Activated CD4-positive, alpha-beta memory T cell treated with anti-CD3 and anti-CD28 coated beads for 36 hours (primary cell): Measurements from ENCODE around the gene GRHL1. TPM values are rescaled to one million over a fixed set of nuclear protein-coding genes. Genes with fewer than 3 reads are reported as not detected.

Experiments
- CTCF ChIA-PET: fragments of 350-600 bp; sonication (Branson Sonifier 250); formaldehyde crosslinking; loops from one replicate; lab custom pipeline; 2021; ENCODE audit warnings: antibody characterized with exemption, inconsistent platforms; lab: Charles Lee
- POLR2A ChIA-PET: fragments of 350-600 bp; sonication (Branson Sonifier 250); formaldehyde crosslinking; loops from one replicate; lab custom pipeline; 2021; ENCODE audit warnings: antibody characterized with exemption; lab: Charles Lee
- DNase-seq: peaks from one replicate; pipeline ENCODE4 v3.0.0-alpha.2; 2020
- H3K27ac Mint-ChIP-seq: one replicate; pipeline ENCODE4 v1.8.0; 2021; ENCODE audit warnings: mixed read lengths
- H3K27me3 Mint-ChIP-seq: one replicate; pipeline ENCODE4 v1.8.0; 2021; ENCODE audit warnings: mixed read lengths
- H3K36me3 Mint-ChIP-seq: one replicate; pipeline ENCODE4 v1.8.0; 2021; ENCODE audit warnings: mixed read lengths
- H3K4me1 Mint-ChIP-seq: one replicate; pipeline ENCODE4 v1.8.0; 2021; ENCODE audit warnings: low read depth, mixed read lengths
- H3K4me3 Mint-ChIP-seq: one replicate; pipeline ENCODE4 v1.8.0; 2021; ENCODE audit warnings: mild to moderate bottlenecking, mixed read lengths
- H3K9me3 Mint-ChIP-seq: one replicate; pipeline ENCODE4 v1.8.0; 2021; ENCODE audit warnings: mixed read lengths
- intact Hi-C: fragments of 100-400 bp; cut with micrococcal nuclease; formaldehyde crosslinking; loops from one replicate; pipeline ENCODE4 v1.15.1; 2023
- total RNA-seq, 2 experiments: library from RNA; stranded (reverse); gene quantifications; one replicate each; pipeline ENCODE4 v1.2.3, GENCODE V29; 2021

GRHL1 gene
- total RNA-seq, 2 experiments from 2014 or later = 1.00 to 1.1 TPM

GRCh38 chr2:9966491-9967022 is 15.1 kb downstream of the GRHL1 start:
- no peak for DNase-seq
- no peaks in the 10 kb centered on the region for H3K36me3 Mint-ChIP-seq
- no peak overlapping the region for H3K27ac Mint-ChIP-seq
- intact Hi-C loops = no loop called here
- H3K4me3 Mint-ChIP-seq = no peak overlapping the region
- ChIA-PET CTCF (interaction anchor here (12.0 kb wide), 1 partner anchor 17 kb away, joined by 100 read pairs; no protein-coding TSS in a partner anchor), POLR2A (no interaction called here)
- no peaks in the 10 kb centered on the region for H3K27me3 Mint-ChIP-seq
- no peaks in the 10 kb centered on the region for H3K9me3 Mint-ChIP-seq
- H3K4me1 Mint-ChIP-seq = peaks cover 19% of the 10 kb centered on the region

- POLR2A ChIA-PET = no interaction called here
- Mint-ChIP-seq H3K9me3 (no peaks in the 10 kb centered on the region), H3K4me1 (peaks cover 19% of the 10 kb centered on the region), H3K4me3 (no peak overlapping the region), H3K27ac (no peak overlapping the region), H3K36me3 (no peaks in the 10 kb centered on the region), H3K27me3 (no peaks in the 10 kb centered on the region)
- DNase-seq = no peak
- CTCF ChIA-PET = interaction anchor here (12.0 kb wide), 1 partner anchor 17 kb away, joined by 100 read pairs; no protein-coding TSS in a partner anchor
- intact Hi-C loops = no loop called here
Measured at GRCh38 chr2:9967053-9967775, 15.7 kb downstream of the GRHL1 start.

- ChIA-PET CTCF (interaction anchor here (0.8 to 12.0 kb wide), 2 partner anchors 15 to 155 kb away, joined by 3 to 100 read pairs; no protein-coding TSS in a partner anchor), POLR2A (no interaction called here)
- Mint-ChIP-seq H3K4me3 (no peak overlapping the region), H3K36me3 (no peaks in the 10 kb centered on the region), H3K27ac (no peak overlapping the region), H3K9me3 (no peaks in the 10 kb centered on the region), H3K4me1 (peaks cover 26% of the 10 kb centered on the region), H3K27me3 (no peaks in the 10 kb centered on the region)
- intact Hi-C loops = no loop called here
- no peak for DNase-seq
Measured at GRCh38 chr2:9968553-9969497, 17.3 kb downstream of the GRHL1 start.

GRCh38 chr2:9970200-9971044 is 18.9 kb downstream of the GRHL1 start:
- ChIA-PET POLR2A (no interaction called here), CTCF (interaction anchor here (1.3 to 12.0 kb wide), 3 partner anchors 13 to 78 kb away, joined by 3 to 100 read pairs (median 7); no protein-coding TSS in a partner anchor)
- no peaks in the 10 kb centered on the region for H3K36me3 Mint-ChIP-seq
- no peak overlapping the region for H3K4me3 Mint-ChIP-seq
- no peaks in the 10 kb centered on the region for H3K9me3 Mint-ChIP-seq
- H3K27me3 Mint-ChIP-seq = peaks cover 2% of the 10 kb centered on the region
- H3K4me1 Mint-ChIP-seq = peaks cover 32% of the 10 kb centered on the region
- H3K27ac Mint-ChIP-seq = no peak overlapping the region
- intact Hi-C loops = no loop called here
- DNase-seq = no peak

GRCh38 chr2:9971105-9971818 is 19.8 kb downstream of the GRHL1 start:
- Mint-ChIP-seq H3K27ac (no peak overlapping the region), H3K27me3 (peaks cover 2% of the 10 kb centered on the region), H3K36me3 (no peaks in the 10 kb centered on the region), H3K4me3 (no peak overlapping the region), H3K4me1 (peaks cover 32% of the 10 kb centered on the region), H3K9me3 (no peaks in the 10 kb centered on the region)
- no peak for DNase-seq
- intact Hi-C loops = no loop called here
- ChIA-PET CTCF (interaction anchor here (1.3 to 12.0 kb wide), 5 partner anchors 13 to 188 kb away, joined by 3 to 100 read pairs (median 7); no protein-coding TSS in a partner anchor), POLR2A (interaction anchor here (0.6 kb wide), 1 partner anchor 407 kb away, joined by 3 read pairs; no protein-coding TSS in a partner anchor)

- Mint-ChIP-seq H3K36me3 (no peaks in the 10 kb centered on the region), H3K4me1 (peaks cover 36% of the 10 kb centered on the region), H3K27me3 (peaks cover 2% of the 10 kb centered on the region), H3K27ac (no peak overlapping the region), H3K4me3 (no peak overlapping the region), H3K9me3 (no peaks in the 10 kb centered on the region)
- ChIA-PET CTCF (interaction anchor here (1.3 to 12.0 kb wide), 5 partner anchors 12 to 189 kb away, joined by 3 to 100 read pairs (median 7); no protein-coding TSS in a partner anchor), POLR2A (interaction anchor here (0.6 kb wide), 1 partner anchor 407 kb away, joined by 3 read pairs; no protein-coding TSS in a partner anchor)
- no peak for DNase-seq
- intact Hi-C loops = no loop called here
Measured at GRCh38 chr2:9971890-9972289, 20.4 kb downstream of the GRHL1 start.

GRCh38 chr2:9972621-9973479 is 21.4 kb downstream of the GRHL1 start:
- Mint-ChIP-seq H3K4me1 (peaks cover 36% of the 10 kb centered on the region), H3K27ac (no peak overlapping the region), H3K36me3 (no peaks in the 10 kb centered on the region), H3K4me3 (no peak overlapping the region), H3K27me3 (peaks cover 2% of the 10 kb centered on the region), H3K9me3 (peaks cover 2% of the 10 kb centered on the region)
- ChIA-PET CTCF (interaction anchor here (1.7 to 12.0 kb wide), 3 partner anchors 11 to 159 kb away, joined by 7 to 100 read pairs (median 7); no protein-coding TSS in a partner anchor), POLR2A (no interaction called here)
- intact Hi-C loops = no loop called here
- no peak for DNase-seq

- Mint-ChIP-seq H3K9me3 (peaks cover 7% of the 10 kb centered on the region), H3K36me3 (no peaks in the 10 kb centered on the region), H3K4me1 (peaks cover 41% of the 10 kb centered on the region), H3K27me3 (peaks cover 2% of the 10 kb centered on the region), H3K4me3 (no peak overlapping the region), H3K27ac (no peak overlapping the region)
- intact Hi-C loops = no loop called here
- ChIA-PET POLR2A (interaction anchor here (2.0 kb wide), 1 partner anchor 11 kb away, joined by 7 read pairs; no protein-coding TSS in a partner anchor), CTCF (interaction anchor here (1.5 kb wide), 1 partner anchor 74 kb away, joined by 4 read pairs; no protein-coding TSS in a partner anchor)
- no peak for DNase-seq
Measured at GRCh38 chr2:9973690-9974089, 22.2 kb downstream of the GRHL1 start.

GRCh38 chr2:9974343-9974742 is 22.9 kb downstream of the GRHL1 start:
- CTCF ChIA-PET = interaction anchor here (0.6 to 1.5 kb wide), 3 partner anchors 10 to 73 kb away, joined by 3 to 12 read pairs (median 4); no protein-coding TSS in a partner anchor
- intact Hi-C loops = no loop called here

More at GRCh38 chr2:9974343-9974742, 22.9 kb downstream of the GRHL1 start:
- Mint-ChIP-seq H3K9me3 (peaks cover 7% of the 10 kb centered on the region), H3K27ac (no peak overlapping the region), H3K4me1 (peaks cover 41% of the 10 kb centered on the region), H3K4me3 (no peak overlapping the region), H3K36me3 (no peaks in the 10 kb centered on the region), H3K27me3 (peaks cover 2% of the 10 kb centered on the region)
- POLR2A ChIA-PET = interaction anchor here (2.0 kb wide), 1 partner anchor 10 kb away, joined by 7 read pairs; no protein-coding TSS in a partner anchor
- no peak for DNase-seq
